ENCODE data around the gene SLC2A4RG. TPM values are rescaled to one million over a fixed set of nuclear protein-coding genes. Genes with fewer than 3 reads are reported as not detected.

The SLC2A4RG gene
- total RNA-seq, 1 donor from 2014 or later, result 80.7 TPM

- H3K27ac Mint-ChIP-seq (ENCODE audit: unreplicated experiment), result no peak overlapping the region
- no peaks in the 10 kb centered on the region for H3K4me1 Mint-ChIP-seq (ENCODE audit: unreplicated experiment)
- no peaks in the 10 kb centered on the region for H3K27me3 Mint-ChIP-seq (ENCODE audit: unreplicated experiment)
- H3K4me3 Mint-ChIP-seq (ENCODE audit: unreplicated experiment), result no peak overlapping the region
- H3K36me3 Mint-ChIP-seq (ENCODE audit: unreplicated experiment), result peaks cover 7% of the 10 kb centered on the region
- DNase-seq (ENCODE audit: extremely low spot score, unreplicated experiment), result no peak
- TF ChIP-seq CTCF (IDR thresholded peaks at IDR 0.05), result no peak
- H3K9me3 Mint-ChIP-seq (ENCODE audit: unreplicated experiment), result no peaks in the 10 kb centered on the region
Measured at GRCh38 chr20:63744158-63744557, 4.6 kb downstream of the SLC2A4RG start.

- DNase-seq (ENCODE audit: extremely low spot score, unreplicated experiment), result no peak
- no peak overlapping the region for H3K4me3 Mint-ChIP-seq (ENCODE audit: unreplicated experiment)
- H3K4me1 Mint-ChIP-seq (ENCODE audit: unreplicated experiment), result no peaks in the 10 kb centered on the region
- no peak overlapping the region for H3K27ac Mint-ChIP-seq (ENCODE audit: unreplicated experiment)
- peaks cover 7% of the 10 kb centered on the region for H3K36me3 Mint-ChIP-seq (ENCODE audit: unreplicated experiment)
- no peak for TF ChIP-seq CTCF (IDR thresholded peaks at IDR 0.05)
- H3K9me3 Mint-ChIP-seq (ENCODE audit: unreplicated experiment), result no peaks in the 10 kb centered on the region
- no peaks in the 10 kb centered on the region for H3K27me3 Mint-ChIP-seq (ENCODE audit: unreplicated experiment)
Measured at GRCh38 chr20:63744574-63745423, 5.2 kb downstream of the SLC2A4RG start.

DNA sequence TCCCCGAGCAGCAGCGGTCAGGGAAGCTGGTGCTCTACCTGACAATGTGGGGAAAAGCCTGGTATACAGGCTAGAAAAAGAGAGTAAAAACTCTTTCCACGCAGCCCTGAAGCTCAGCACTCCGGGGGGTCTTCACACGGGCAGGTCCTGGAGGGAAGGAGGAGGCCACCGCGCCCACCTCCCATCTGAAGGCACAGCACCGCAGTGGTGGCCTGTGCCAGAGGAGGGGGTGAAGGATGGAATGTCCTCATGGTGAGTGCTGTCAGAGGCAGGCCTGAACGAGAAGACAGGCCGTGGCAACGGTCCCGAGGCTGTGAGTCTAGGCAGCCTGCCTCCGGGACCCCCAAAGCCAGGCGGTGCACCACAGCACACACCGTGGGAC is 5.8 kb downstream of the SLC2A4RG start:
- Mint-ChIP-seq H3K9me3 (ENCODE audit: unreplicated experiment) (no peaks in the 10 kb centered on the region), H3K36me3 (ENCODE audit: unreplicated experiment) (peaks cover 7% of the 10 kb centered on the region), H3K27ac (ENCODE audit: unreplicated experiment) (no peak overlapping the region), H3K4me1 (ENCODE audit: unreplicated experiment) (no peaks in the 10 kb centered on the region), H3K4me3 (ENCODE audit: unreplicated experiment) (no peak overlapping the region), H3K27me3 (ENCODE audit: unreplicated experiment) (no peaks in the 10 kb centered on the region)
- DNase-seq (ENCODE audit: extremely low spot score, unreplicated experiment), result no peak
- TF ChIP-seq CTCF (IDR thresholded peaks at IDR 0.05), result no peak

DNA sequence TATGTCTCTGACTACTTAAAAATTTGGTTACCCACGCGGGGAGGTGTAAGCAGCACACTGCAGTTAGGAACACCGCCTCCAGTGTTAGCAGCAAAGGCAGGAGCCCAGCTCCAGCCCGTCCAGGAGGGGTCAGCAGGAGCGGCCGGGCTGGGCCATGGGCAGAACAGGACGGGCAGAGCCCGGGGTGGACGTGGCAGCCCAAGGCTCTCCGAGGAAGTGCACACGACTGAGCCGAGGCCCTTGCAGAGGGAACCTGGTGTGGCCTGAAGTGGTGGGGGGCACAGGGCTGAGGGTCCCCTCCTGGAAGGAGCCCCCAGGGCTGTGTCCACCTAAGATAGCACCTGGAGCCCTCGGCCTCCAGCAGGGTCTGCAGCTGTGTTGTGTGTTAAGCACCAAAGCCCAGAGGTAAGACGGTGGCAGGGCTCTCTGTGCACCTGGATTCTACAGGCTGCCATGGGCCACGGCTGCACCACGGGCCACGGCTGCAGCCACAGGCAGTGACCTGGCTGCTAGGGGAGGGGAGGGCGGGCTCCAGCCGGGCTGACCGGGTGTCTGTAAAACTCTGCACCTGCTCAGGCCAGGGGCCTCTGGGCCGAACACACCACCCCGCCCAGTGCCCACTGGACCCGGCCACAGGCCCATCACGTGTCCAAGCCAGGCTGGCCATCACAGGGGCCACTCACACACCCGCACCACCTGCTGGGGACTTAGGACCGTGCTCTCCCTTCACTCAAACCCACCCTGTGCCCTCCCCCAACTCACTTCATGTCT is 6.6 kb downstream of the SLC2A4RG start:
- Mint-ChIP-seq H3K27ac (ENCODE audit: unreplicated experiment) (no peak overlapping the region), H3K27me3 (ENCODE audit: unreplicated experiment) (no peaks in the 10 kb centered on the region), H3K4me3 (ENCODE audit: unreplicated experiment) (no peak overlapping the region), H3K36me3 (ENCODE audit: unreplicated experiment) (peaks cover 7% of the 10 kb centered on the region), H3K9me3 (ENCODE audit: unreplicated experiment) (no peaks in the 10 kb centered on the region), H3K4me1 (ENCODE audit: unreplicated experiment) (no peaks in the 10 kb centered on the region)
- TF ChIP-seq CTCF (IDR thresholded peaks at IDR 0.05), result no peak
- DNase-seq (ENCODE audit: extremely low spot score, unreplicated experiment), result no peak

GRCh38 chr20:63746751-63747315 is 7.3 kb downstream of the SLC2A4RG start:
- Mint-ChIP-seq H3K36me3 (ENCODE audit: unreplicated experiment) (peaks cover 7% of the 10 kb centered on the region), H3K27ac (ENCODE audit: unreplicated experiment) (no peak overlapping the region), H3K4me3 (ENCODE audit: unreplicated experiment) (no peak overlapping the region), H3K9me3 (ENCODE audit: unreplicated experiment) (no peaks in the 10 kb centered on the region), H3K4me1 (ENCODE audit: unreplicated experiment) (no peaks in the 10 kb centered on the region), H3K27me3 (ENCODE audit: unreplicated experiment) (no peaks in the 10 kb centered on the region)
- no peak for DNase-seq (ENCODE audit: extremely low spot score, unreplicated experiment)
- no peak for TF ChIP-seq CTCF (IDR thresholded peaks at IDR 0.05)
